ENCODE data around the gene SMIM14.
"Not testable (repeated sequence)": the region's sequence is repeated elsewhere in the genome, so short reads cannot be mapped to it uniquely, and the experiment has no call there.

Gene SMIM14

GRCh38 chr4:39627413-39627812 lies 11.3 kb downstream of the SMIM14 start:
- no peak overlapping the region for H3K27ac Mint-ChIP-seq
- peaks cover 12% of the 10 kb centered on the region for H3K4me1 Mint-ChIP-seq (ENCODE audit: low read depth)
- H3K36me3 Mint-ChIP-seq (ENCODE audit: low read depth), result peaks cover 5% of the 10 kb centered on the region
- H3K27me3 Mint-ChIP-seq, result no peaks in the 10 kb centered on the region
- H3K4me3 Mint-ChIP-seq, result no peak overlapping the region
- no peaks in the 10 kb centered on the region for H3K9me3 Mint-ChIP-seq
- no peak for DNase-seq

DNA sequence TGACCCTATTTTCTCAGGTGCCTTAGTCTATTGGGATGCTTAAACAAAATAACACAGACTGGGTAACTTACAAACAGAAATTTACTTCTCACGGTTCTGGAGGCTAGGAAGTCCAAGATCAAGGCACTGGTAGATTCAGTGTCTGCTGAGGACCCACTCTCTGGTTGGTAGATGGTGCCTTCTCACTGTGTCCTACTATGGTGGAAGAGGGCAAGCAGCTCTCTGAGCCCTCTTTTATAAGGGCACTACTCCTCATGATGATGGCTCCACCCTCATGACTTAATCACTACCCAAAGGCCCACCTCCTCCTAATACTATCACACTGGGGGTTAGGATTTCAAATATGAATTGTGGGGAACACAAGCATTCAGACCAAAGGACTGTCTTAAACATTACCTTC lies 11.8 kb downstream of the SMIM14 start:
- Mint-ChIP-seq H3K4me3 (no peak overlapping the region), H3K27ac (no peak overlapping the region), H3K27me3 (no peaks in the 10 kb centered on the region), H3K9me3 (no peaks in the 10 kb centered on the region), H3K4me1 (ENCODE audit: low read depth) (peaks cover 12% of the 10 kb centered on the region), H3K36me3 (ENCODE audit: low read depth) (peaks cover 5% of the 10 kb centered on the region)
- no peak for DNase-seq

DNA sequence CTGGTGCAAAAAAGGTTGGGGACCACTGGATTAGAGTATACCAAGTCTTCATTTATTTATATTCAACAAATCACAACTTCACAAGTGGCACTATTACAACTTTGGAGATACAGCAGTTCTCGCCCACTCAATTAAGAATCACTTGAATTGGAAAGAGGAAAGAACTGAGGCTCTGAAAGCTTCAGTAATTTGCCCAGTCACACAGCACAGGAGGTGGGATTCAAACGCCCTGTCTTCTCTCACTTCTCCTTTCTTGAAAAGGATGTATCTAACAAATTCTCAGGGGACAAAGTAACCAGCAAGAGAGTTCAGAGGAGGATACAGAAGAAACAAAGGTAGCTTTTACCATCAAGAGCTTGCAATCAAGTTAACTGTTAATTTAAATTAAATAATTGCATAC lies 12.4 kb downstream of the SMIM14 start:
- no peak for DNase-seq
- H3K9me3 Mint-ChIP-seq, result no peaks in the 10 kb centered on the region
- H3K4me3 Mint-ChIP-seq, result no peak overlapping the region

DNA sequence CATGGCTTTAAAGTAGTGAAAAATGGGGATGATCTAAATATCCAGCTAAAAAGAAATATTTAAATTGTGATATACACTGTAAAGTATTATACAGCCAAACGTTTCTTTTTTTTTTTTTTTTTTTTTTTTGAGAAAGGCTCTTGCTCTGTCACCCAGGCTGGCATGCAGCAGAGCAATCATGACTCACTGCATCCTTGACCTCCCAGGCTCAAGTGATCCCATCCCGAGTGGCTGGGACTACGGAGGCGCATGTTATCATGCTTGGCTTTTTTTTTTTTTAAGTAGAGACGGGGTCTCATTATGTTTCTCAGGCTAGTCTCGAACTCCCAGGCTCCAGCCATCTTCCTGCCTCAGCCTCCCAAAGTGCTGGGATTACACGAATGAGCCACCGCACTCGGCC lies 17.1 kb downstream of the SMIM14 start:
- H3K9me3 Mint-ChIP-seq, result no peaks in the 10 kb centered on the region
- peaks cover 14% of the 10 kb centered on the region for H3K4me1 Mint-ChIP-seq (ENCODE audit: low read depth)
- peaks cover 5% of the 10 kb centered on the region for H3K36me3 Mint-ChIP-seq (ENCODE audit: low read depth)
- no peak for DNase-seq
- H3K27ac Mint-ChIP-seq, result no peak overlapping the region
- H3K4me3 Mint-ChIP-seq, result no peak overlapping the region
- no peaks in the 10 kb centered on the region for H3K27me3 Mint-ChIP-seq

More for the DNA sequence above, 12.4 kb downstream of the SMIM14 start:
- Mint-ChIP-seq H3K4me1 (ENCODE audit: low read depth) (peaks cover 12% of the 10 kb centered on the region), H3K27me3 (no peaks in the 10 kb centered on the region), H3K27ac (no peak overlapping the region), H3K36me3 (ENCODE audit: low read depth) (peaks cover 5% of the 10 kb centered on the region)

DNA sequence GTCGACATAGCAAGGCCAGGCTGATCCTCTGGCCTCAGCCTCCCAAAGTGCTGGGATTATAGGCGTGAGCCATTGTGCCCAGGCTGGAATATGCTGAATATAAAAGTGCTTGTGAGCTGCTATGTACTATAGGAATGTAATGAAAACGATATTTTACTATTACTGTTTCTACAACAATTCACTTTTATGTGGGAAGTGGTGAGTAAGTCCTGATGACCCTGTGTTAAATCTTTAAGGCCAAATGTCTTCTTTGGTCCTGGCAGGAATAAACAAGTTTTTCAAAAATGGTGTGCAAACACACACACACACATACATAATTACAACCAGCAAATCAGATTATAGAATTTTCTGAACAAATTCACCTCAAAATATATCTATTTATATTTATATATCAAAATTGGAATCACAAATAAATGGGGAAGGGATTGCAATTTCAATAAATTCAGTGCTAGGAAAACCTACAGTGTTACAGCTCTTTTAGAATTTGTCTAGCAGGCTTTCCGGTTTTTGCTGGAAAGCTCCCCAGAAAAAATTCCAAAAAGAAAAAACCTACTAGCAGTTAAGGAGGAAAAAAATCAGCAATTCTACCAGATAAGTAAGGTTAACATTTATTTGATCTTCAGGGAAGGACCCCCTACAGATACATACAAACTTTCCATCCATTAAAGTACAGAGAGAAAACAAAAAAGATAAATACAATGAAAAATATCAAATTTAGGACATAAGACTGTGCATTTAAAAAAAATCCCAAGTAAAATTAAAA lies 17.9 kb downstream of the SMIM14 start:
- H3K4me3 Mint-ChIP-seq, result no peak overlapping the region
- H3K27ac Mint-ChIP-seq, result no peak overlapping the region
- H3K27me3 Mint-ChIP-seq, result no peaks in the 10 kb centered on the region
- DNase-seq, result no peak
- H3K4me1 Mint-ChIP-seq (ENCODE audit: low read depth), result peaks cover 14% of the 10 kb centered on the region
- H3K9me3 Mint-ChIP-seq, result no peaks in the 10 kb centered on the region
- H3K36me3 Mint-ChIP-seq (ENCODE audit: low read depth), result peaks cover 5% of the 10 kb centered on the region

GRCh38 chr4:39617534-39617933 lies 21.1 kb downstream of the SMIM14 start:
- H3K36me3 Mint-ChIP-seq (ENCODE audit: low read depth), result peaks cover under 1% of the 10 kb centered on the region
- H3K27ac Mint-ChIP-seq, result no peak overlapping the region
- no peak overlapping the region for H3K4me3 Mint-ChIP-seq
- DNase-seq, result no peak
- H3K4me1 Mint-ChIP-seq (ENCODE audit: low read depth), result peaks cover 6% of the 10 kb centered on the region
- H3K9me3 Mint-ChIP-seq, result no peaks in the 10 kb centered on the region
- no peaks in the 10 kb centered on the region for H3K27me3 Mint-ChIP-seq

DNA sequence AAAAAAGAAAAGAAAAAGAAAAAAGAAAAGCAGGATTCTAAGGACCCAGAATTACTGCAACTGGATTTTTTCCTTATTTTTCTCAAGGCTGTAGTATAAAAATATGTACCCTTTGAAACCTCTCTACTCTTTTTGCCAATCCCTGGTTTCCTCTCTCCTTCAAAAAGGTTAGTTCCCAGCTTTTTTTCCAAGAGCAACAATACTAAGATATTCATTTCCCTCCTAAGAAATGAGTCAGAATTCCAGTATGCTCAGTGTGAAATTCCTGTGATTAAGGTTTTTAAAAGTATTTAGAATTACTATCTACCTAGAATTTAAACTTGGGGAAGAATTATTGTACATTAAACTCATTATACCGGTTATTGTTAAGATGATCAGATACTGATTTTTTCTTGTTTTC lies 22.0 kb downstream of the SMIM14 start:
- no peaks in the 10 kb centered on the region for H3K27me3 Mint-ChIP-seq
- H3K36me3 Mint-ChIP-seq (ENCODE audit: low read depth), result no peaks in the 10 kb centered on the region
- H3K9me3 Mint-ChIP-seq, result no peaks in the 10 kb centered on the region
- H3K4me1 Mint-ChIP-seq (ENCODE audit: low read depth), result peaks cover 6% of the 10 kb centered on the region
- no peak overlapping the region for H3K27ac Mint-ChIP-seq
- DNase-seq, result no peak
- H3K4me3 Mint-ChIP-seq, result no peak overlapping the region

DNA sequence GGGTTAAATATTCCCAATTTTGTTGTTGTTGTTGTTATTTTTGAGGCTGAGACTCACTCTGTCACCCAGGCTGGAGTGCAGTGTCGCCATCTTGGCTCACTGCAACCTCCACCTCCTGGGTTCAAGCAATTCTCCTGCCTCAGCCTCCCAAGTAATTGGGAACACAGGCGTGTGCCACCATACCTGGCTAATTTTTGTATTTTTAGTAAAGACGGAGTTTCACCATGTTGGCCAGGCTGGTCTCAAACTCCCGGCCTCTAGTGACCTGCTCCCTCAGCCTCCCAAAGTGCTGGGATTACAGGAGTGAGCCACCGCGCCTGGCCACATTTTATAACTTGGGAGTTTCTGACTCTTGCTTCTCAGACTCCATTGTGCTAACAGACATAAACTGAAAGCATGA lies 22.6 kb downstream of the SMIM14 start:
- not testable (repeated sequence) for H3K9me3 Mint-ChIP-seq; H3K4me3 Mint-ChIP-seq; H3K4me1 Mint-ChIP-seq (ENCODE audit: low read depth); H3K36me3 Mint-ChIP-seq (ENCODE audit: low read depth); H3K27me3 Mint-ChIP-seq; DNase-seq; H3K27ac Mint-ChIP-seq

DNA sequence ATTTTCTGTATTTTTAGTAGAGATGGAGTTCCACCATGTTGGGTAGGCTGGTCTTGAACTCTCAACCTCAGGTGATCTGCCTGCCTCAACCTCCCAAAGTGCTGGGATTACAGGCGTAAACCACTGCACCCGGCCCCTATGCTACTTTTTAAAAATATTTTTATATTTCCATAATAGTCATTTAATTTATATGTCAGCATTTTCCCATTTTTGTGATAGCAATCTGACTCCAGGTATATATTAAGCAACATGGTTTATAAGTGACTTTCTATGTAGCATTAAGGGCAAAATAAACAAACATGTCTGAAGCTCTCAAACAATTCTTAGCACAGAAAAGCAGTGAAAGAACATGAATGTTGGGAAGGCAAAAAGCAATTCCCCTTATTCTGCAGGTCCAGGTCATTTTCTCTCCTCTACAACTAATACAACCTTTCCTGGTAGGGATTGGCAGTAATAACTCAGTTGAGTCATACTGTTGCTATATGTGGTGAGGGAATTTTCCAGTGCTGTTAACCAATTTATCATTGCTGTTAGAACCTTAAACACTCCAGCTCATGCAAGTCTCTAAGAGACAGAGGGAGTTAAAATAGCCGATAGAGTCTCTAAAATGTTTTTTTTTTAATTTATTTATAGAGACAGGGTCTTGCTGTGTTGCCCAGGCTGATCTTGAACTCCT lies 24.0 kb downstream of the SMIM14 start:
- Mint-ChIP-seq H3K27me3 (no peaks in the 10 kb centered on the region), H3K4me1 (ENCODE audit: low read depth) (peaks cover 7% of the 10 kb centered on the region), H3K36me3 (ENCODE audit: low read depth) (peaks cover 1% of the 10 kb centered on the region), H3K9me3 (no peaks in the 10 kb centered on the region), H3K4me3 (no peak overlapping the region), H3K27ac (no peak overlapping the region)
- DNase-seq, result no peak

- H3K27ac Mint-ChIP-seq, result no peak overlapping the region
- H3K9me3 Mint-ChIP-seq, result no peaks in the 10 kb centered on the region
- no peak overlapping the region for H3K4me3 Mint-ChIP-seq
- no peak for DNase-seq
- H3K27me3 Mint-ChIP-seq, result no peaks in the 10 kb centered on the region
- peaks cover 1% of the 10 kb centered on the region for H3K36me3 Mint-ChIP-seq (ENCODE audit: low read depth)
- H3K4me1 Mint-ChIP-seq (ENCODE audit: low read depth), result peaks cover 12% of the 10 kb centered on the region
Observed at GRCh38 chr4:39613093-39613656, 25.5 kb downstream of the SMIM14 start.

- Mint-ChIP-seq H3K27ac (peak overlapping the region; percentile 20), H3K4me1 (ENCODE audit: low read depth) (peaks cover 6% of the 10 kb centered on the region), H3K4me3 (no peak overlapping the region), H3K27me3 (no peaks in the 10 kb centered on the region), H3K9me3 (peaks cover 6% of the 10 kb centered on the region), H3K36me3 (ENCODE audit: low read depth) (peaks cover 10% of the 10 kb centered on the region)
- no peak for DNase-seq
Observed at GRCh38 chr4:39609454-39609931, 29.2 kb downstream of the SMIM14 start.

DNA sequence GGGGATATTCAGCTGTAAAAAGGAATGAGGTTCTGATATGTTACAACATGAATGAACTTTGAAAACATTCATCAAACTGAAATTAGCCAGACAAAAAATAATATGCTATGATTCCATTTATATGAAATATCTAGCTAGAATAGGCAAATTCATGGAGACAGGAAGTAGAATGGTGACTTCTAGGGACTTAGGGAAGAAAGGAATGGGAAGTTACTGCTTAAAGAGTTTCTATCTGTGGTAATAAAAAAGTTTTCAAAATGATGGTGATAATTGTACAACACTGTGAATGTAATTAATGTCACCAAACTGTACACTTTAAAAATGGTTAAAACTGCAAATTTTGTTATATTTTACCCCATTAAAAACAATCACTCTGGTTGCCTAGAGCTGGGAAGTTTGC lies 30.2 kb downstream of the SMIM14 start:
- no peak for DNase-seq
- peaks cover 6% of the 10 kb centered on the region for H3K9me3 Mint-ChIP-seq
- H3K4me1 Mint-ChIP-seq (ENCODE audit: low read depth), result peaks cover 6% of the 10 kb centered on the region
- no peak overlapping the region for H3K4me3 Mint-ChIP-seq
- H3K36me3 Mint-ChIP-seq (ENCODE audit: low read depth), result peaks cover 11% of the 10 kb centered on the region
- H3K27me3 Mint-ChIP-seq, result no peaks in the 10 kb centered on the region
- H3K27ac Mint-ChIP-seq, result no peak overlapping the region

- H3K27me3 Mint-ChIP-seq, result no peaks in the 10 kb centered on the region
- H3K4me3 Mint-ChIP-seq, result no peak overlapping the region
- peaks cover 16% of the 10 kb centered on the region for H3K36me3 Mint-ChIP-seq (ENCODE audit: low read depth)
- H3K27ac Mint-ChIP-seq, result no peak overlapping the region
- no peak for DNase-seq
- H3K9me3 Mint-ChIP-seq, result peaks cover 6% of the 10 kb centered on the region
- H3K4me1 Mint-ChIP-seq (ENCODE audit: low read depth), result peaks cover 6% of the 10 kb centered on the region
Observed at GRCh38 chr4:39606747-39607146, 31.9 kb downstream of the SMIM14 start.

DNA sequence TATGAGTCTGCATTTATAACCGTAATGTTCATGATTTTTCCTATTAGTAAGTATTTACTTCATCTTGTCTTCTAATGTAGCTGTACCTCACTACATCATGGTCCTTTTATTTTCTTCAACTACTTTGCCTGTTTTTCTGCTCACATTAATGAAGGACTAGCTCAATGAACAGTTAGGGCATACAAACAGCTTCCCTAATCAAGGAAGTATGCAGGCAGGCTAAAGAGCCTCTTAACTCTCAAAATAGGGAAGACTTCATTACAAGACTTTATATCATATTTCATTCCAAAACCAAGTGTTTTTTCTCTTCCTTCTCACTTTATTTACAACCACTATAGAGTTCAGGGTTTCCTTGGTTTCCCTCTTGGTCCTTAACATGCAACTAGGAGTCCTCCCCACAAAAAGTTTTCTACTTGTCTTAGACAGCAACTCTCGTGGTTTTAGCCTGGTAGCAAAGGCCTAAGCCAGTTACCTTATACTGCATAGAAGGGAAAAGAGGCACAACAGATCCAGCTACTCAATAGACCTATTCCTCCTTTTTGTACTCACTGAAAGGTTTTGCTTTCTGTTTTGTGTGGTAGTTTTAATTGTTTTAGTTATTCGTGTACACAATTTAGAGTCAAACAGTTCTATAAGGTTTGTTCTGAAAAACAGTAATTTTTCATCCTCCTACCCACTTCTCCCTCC lies 40.8 kb downstream of the SMIM14 start:
- peaks cover 14% of the 10 kb centered on the region for H3K36me3 Mint-ChIP-seq (ENCODE audit: low read depth)
- no peaks in the 10 kb centered on the region for H3K4me1 Mint-ChIP-seq (ENCODE audit: low read depth)
- DNase-seq, result no peak
- H3K4me3 Mint-ChIP-seq, result no peak overlapping the region
- H3K27ac Mint-ChIP-seq, result no peak overlapping the region
- no peaks in the 10 kb centered on the region for H3K27me3 Mint-ChIP-seq
- no peaks in the 10 kb centered on the region for H3K9me3 Mint-ChIP-seq

Measured in activated T-cell treated with anti-CD3 and anti-CD28 coated beads, Interleukin-2, amount 50 U/mL, for 24 hours (primary cell).